Fibroblast of lung (primary cell): Measurements from ENCODE around the gene PSMD4. TPM values are rescaled to one million over a fixed set of nuclear protein-coding genes. Genes with fewer than 3 reads are reported as not detected.

Source experiments
- DNase-seq, 2 donors: peaks; one replicate each; pipeline versions ENCODE4 v3.0.0 to v3.0.0-alpha.2; 2010; ENCODE audit warnings: low read depth in 2 of 2
- H2AFZ ChIP-seq: 2 replicates; pipeline ENCODE4 v1.5.1; 2012; ENCODE audit warnings: low read length, control low read depth, inconsistent platforms
- H3K27ac ChIP-seq: 2 replicates; pipeline ENCODE4 v1.5.1; 2011; ENCODE audit warnings: low read length, control low read depth; ENCODE audit not compliant: insufficient read depth
- H3K27me3 ChIP-seq: 2 replicates; pipeline ENCODE4 v1.5.1; 2011; ENCODE audit warnings: mild to moderate bottlenecking, low read length; ENCODE audit not compliant: control insufficient read depth, insufficient read depth
- H3K36me3 ChIP-seq: 2 replicates; pipeline ENCODE4 v1.5.1; 2011; ENCODE audit warnings: low read length; ENCODE audit not compliant: control insufficient read depth, insufficient read depth
- H3K4me1 ChIP-seq: 2 replicates; pipeline ENCODE4 v1.5.1; 2011; ENCODE audit warnings: low read length; ENCODE audit not compliant: control insufficient read depth, insufficient read depth; ENCODE audit errors: extremely low read depth
- H3K4me2 ChIP-seq: 2 replicates; pipeline ENCODE4 v1.5.1; 2011; ENCODE audit warnings: low read length, control low read depth; ENCODE audit not compliant: insufficient read depth; ENCODE audit errors: extremely low read depth
- H3K4me3 ChIP-seq, 4 experiments: fragments of 200-600 bp in 1 of 4; sonication (generic) in 1 of 4; replicated peaks in 1 of 4; 2 replicates each; pipeline ENCODE4 v1.5.1; 2011 to 2016; ENCODE audit warnings: low read length in 4 of 4, low read depth in 3 of 4, mild to moderate bottlenecking in 3 of 4, control low read depth in 2 of 4, inconsistent platforms in 1 of 4, mixed read lengths in 1 of 4; ENCODE audit not compliant: insufficient read depth in 1 of 4; ENCODE audit errors: control extremely low read depth in 1 of 4
- H3K79me2 ChIP-seq: 2 replicates; pipeline ENCODE4 v1.5.1; 2012; ENCODE audit warnings: mild to moderate bottlenecking, low read length, inconsistent platforms; ENCODE audit not compliant: control insufficient read depth, insufficient read depth
- H3K9ac ChIP-seq: 2 replicates; pipeline ENCODE4 v1.5.1; 2011; ENCODE audit warnings: mild to moderate bottlenecking, low read length, control low read depth; ENCODE audit not compliant: insufficient read depth
- H3K9me3 ChIP-seq: 2 replicates; pipeline ENCODE4 v1.5.1; 2012; ENCODE audit warnings: low read depth, low read length; ENCODE audit not compliant: control insufficient read depth, insufficient read depth
- H4K20me1 ChIP-seq: 2 replicates; pipeline ENCODE4 v1.5.1; 2011; ENCODE audit warnings: low read length; ENCODE audit not compliant: control insufficient read depth, insufficient read depth; ENCODE audit errors: extremely low read depth
- EZH2 ChIP-seq: IDR thresholded peaks from 2 replicates; pipeline ENCODE4 v1.5.1; 2012; ENCODE audit warnings: low read length, control low read depth, mild to moderate bottlenecking; ENCODE audit errors: missing control alignments
- polyA plus RNA-seq, 2 donors: library from polyadenylated mRNA; depleted of rRNA in 1 of 2; stranded (reverse) in 1 of 2; unstranded in 1 of 2; fragments of >200 nt; gene quantifications; 2 replicates each; pipeline ENCODE4 v1.2.1, GENCODE V29; 2011 to 2012; ENCODE audit warnings: missing spikeins in 1 of 2
- total RNA-seq: library from RNA; depleted of rRNA; stranded (reverse); fragments of >200 nt; gene quantifications from 2 replicates; pipeline ENCODE4 v1.2.1, GENCODE V29; 2014
- TF ChIP-seq, protein P1 (sequence below), 2 donors: IDR thresholded peaks in 1 of 2; conservative IDR thresholded peaks in 1 of 2; 1 replicate in 1 of 2; 2 replicates in 1 of 2; pipeline ENCODE4 v1.5.1; 2011 to 2012; ENCODE audit warnings: low read length in 2 of 2, control low read depth in 1 of 2, inconsistent platforms in 1 of 2, low read depth in 1 of 2, mild to moderate bottlenecking in 1 of 2

The PSMD4 gene
- total and polyA plus RNA-seq, 2 donors (not counting 1 experiment from before 2014, with no cell fraction given), result 210 to 240 TPM

DNA sequence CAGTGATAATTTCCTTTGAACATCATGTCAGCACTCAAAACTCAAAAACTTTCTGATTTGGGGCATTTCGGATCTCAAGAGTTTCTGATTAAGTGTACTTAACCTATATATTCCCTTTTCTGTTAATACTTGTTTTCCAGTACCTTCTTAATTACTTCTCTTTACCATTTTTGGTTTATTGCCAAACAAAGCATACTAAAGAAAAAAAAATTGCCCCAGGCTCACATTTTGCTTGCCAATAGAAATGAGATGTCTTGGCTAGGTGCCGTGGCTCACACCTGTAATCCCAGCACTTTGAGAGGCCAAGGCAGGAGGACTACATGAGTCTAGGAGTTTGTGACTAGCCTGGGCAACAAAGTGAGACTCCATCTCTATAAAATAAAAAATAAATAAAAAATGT, 4.8 kb downstream of the PSMD4 start:
- Histone ChIP-seq H3K4me1 (no peaks in the 10 kb centered on the region), H3K79me2 (peaks cover 60% of the 10 kb centered on the region), H3K9ac (no peak overlapping the region), H3K9me3 (no peaks in the 10 kb centered on the region), H2AFZ (no peak overlapping the region), H3K36me3 (peaks cover 5% of the 10 kb centered on the region), H3K4me2 (no peak overlapping the region), H3K4me3 (no peak overlapping the region), H3K27ac (no peak overlapping the region), H4K20me1 (no peaks in the 10 kb centered on the region), H3K27me3 (no peaks in the 10 kb centered on the region)
- DNase-seq, result no peak
- TF ChIP-seq EZH2, result no peak
- TF ChIP-seq, protein P1, sequence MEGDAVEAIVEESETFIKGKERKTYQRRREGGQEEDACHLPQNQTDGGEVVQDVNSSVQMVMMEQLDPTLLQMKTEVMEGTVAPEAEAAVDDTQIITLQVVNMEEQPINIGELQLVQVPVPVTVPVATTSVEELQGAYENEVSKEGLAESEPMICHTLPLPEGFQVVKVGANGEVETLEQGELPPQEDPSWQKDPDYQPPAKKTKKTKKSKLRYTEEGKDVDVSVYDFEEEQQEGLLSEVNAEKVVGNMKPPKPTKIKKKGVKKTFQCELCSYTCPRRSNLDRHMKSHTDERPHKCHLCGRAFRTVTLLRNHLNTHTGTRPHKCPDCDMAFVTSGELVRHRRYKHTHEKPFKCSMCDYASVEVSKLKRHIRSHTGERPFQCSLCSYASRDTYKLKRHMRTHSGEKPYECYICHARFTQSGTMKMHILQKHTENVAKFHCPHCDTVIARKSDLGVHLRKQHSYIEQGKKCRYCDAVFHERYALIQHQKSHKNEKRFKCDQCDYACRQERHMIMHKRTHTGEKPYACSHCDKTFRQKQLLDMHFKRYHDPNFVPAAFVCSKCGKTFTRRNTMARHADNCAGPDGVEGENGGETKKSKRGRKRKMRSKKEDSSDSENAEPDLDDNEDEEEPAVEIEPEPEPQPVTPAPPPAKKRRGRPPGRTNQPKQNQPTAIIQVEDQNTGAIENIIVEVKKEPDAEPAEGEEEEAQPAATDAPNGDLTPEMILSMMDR (conservative IDR thresholded peaks at IDR 0.05 in 1 of 2, IDR thresholded peaks at IDR 0.05 in 1 of 2; ENCODE audit: low read depth in 1 of 2, low read length in 2 of 2), result no peak

DNA sequence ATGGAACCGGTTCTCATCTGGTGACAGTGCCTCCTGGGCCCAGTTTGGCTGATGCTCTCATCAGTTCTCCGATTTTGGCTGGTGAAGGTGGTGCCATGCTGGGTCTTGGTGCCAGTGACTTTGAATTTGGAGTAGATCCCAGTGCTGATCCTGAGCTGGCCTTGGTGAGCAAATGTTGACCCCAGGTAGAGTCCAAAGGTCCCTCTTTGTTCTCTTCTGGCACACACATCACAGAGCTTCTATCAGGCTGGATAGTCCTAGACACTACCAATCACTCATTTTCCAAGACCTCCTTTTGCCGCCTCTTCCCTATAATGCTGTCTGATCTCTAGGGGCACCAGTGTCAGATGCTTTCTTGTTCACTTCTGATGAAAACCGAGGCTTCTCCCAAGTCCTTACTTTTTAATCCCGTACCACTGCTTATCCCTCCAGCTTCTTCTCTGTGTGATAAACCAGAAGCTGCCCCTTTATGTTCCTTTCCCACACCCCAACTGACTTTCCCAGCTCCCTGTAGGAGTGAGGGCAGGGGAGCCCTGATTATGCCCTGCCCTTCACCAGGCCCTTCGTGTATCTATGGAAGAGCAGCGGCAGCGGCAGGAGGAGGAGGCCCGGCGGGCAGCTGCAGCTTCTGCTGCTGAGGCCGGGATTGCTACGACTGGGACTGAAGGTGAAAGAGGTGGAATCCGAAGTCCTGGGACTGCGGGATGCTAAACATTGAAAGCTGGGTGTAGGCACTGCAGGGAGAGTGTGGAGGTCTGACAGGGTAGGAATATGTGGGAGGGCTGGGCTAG, 11.1 kb downstream of the PSMD4 start:
- Histone ChIP-seq H3K4me3 (no peak overlapping the region), H3K9ac (no peak overlapping the region), H4K20me1 (no peaks in the 10 kb centered on the region), H3K27me3 (no peaks in the 10 kb centered on the region), H3K27ac (no peak overlapping the region), H3K79me2 (peaks cover 4% of the 10 kb centered on the region), H3K36me3 (peaks cover 18% of the 10 kb centered on the region), H3K4me2 (no peak overlapping the region), H3K4me1 (no peaks in the 10 kb centered on the region), H3K9me3 (no peaks in the 10 kb centered on the region), H2AFZ (no peak overlapping the region)
- no peak for DNase-seq
- TF ChIP-seq, protein P1 (conservative IDR thresholded peaks at IDR 0.05 in 1 of 2, IDR thresholded peaks at IDR 0.05 in 1 of 2; ENCODE audit: low read depth in 1 of 2, low read length in 2 of 2), result no peak
- no peak for TF ChIP-seq EZH2

DNA sequence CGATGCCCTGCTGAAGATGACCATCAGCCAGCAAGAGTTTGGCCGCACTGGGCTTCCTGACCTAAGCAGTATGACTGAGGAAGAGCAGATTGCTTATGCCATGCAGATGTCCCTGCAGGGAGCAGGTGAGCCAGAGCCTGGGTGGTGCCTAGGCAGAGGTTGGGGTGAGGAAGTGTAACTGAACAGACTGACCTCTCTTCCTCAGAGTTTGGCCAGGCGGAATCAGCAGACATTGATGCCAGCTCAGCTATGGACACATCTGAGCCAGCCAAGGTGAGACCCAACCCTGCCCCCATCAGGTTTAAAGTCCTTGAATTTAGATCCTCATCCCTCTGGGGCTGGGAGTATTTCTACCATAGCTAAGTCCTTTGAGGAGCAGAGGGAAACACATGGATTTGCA, 11.8 kb downstream of the PSMD4 start:
- DNase-seq, result no peak
- peaks cover 18% of the 10 kb centered on the region for H3K36me3 ChIP-seq
- H4K20me1 ChIP-seq, result no peaks in the 10 kb centered on the region
- H3K27ac ChIP-seq, result no peak overlapping the region
- H2AFZ ChIP-seq, result no peak overlapping the region
- H3K9ac ChIP-seq, result no peak overlapping the region
- peaks cover 2% of the 10 kb centered on the region for H3K79me2 ChIP-seq
- no peaks in the 10 kb centered on the region for H3K9me3 ChIP-seq
- no peaks in the 10 kb centered on the region for H3K4me1 ChIP-seq
- H3K4me3 ChIP-seq, result no peak overlapping the region
- TF ChIP-seq EZH2, result no peak
- TF ChIP-seq, protein P1 (conservative IDR thresholded peaks at IDR 0.05 in 1 of 2, IDR thresholded peaks at IDR 0.05 in 1 of 2; ENCODE audit: low read depth in 1 of 2, low read length in 2 of 2), result no peak
- H3K27me3 ChIP-seq, result no peaks in the 10 kb centered on the region
- H3K4me2 ChIP-seq, result no peak overlapping the region
